Measurements from ENCODE around the gene ZNF160.
"Not testable (repeated sequence)": the region's sequence is repeated elsewhere in the genome, so short reads cannot be mapped to it uniquely, and the experiment has no call there.

The ZNF160 gene

DNA sequence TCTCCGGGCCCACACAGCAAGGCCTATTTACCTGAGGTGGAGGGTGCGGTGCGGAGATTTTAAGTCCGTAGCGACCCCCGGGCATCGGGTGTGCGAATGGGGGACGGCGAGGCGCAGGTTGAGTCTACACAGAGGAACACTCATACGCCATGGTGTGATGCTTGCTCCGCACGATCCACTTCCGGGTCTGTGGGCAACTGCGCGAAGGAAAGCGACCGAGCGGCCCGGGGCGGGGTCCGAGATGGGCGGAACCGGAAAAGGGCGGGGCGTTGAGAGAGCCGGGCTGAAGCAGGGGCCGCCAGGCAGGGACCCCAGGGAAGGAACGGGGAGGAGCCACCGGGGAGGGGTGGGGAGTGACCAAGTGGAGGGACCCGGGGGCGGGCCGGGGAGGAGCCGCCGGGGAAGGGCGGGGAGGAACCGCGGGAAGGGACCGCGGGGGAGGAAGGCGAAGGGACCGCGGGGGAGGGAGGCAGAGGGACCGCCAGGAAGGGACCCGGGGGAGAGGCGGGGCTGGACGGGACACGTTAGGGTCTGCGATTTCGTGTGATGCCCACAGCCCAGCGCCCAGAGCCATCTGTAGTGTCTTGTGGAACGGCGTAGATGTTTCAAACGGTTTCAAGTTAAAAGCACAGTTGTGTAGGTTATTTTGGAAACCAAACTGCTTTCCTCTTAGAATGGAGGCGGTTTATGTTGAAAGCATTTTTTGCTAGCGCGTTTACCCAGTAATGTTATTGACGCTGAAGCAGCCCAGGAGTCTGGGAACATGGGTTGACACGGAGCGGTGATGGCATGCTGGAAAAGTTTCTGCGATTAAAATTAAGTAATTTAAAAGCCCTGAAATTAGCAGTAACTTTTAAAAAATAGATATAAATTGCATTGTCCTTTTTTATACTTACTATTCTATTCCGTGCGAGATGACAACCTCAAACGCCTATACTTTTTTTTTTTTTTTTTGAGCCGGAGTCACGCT lies at the start of gene ZNF160:
ZNF160 (minus strand) TSS at position 189 of the 970 bp plus-strand sequence. CDS start 17,146 bp downstream, outside the sequence.
- peak; percentile 99 for DNase-seq

DNA sequence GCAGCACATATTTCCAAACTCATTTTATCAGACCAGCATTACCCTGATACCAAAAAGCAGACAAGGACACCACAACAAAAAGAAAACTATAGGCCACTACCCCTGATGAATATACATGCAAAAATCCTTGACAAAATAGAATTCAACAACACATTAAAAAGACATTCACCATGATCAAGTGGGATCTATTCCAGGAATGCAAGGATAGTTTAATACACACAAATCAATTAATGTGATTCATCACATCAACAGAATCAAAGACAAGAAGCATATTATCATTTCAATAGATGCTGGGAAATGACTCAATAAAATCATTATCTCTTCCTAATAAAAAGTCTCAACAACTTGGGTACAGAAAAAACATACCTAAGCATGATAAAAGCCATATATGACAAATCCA lies 44.4 kb upstream of the ZNF160 start:
- DNase-seq: no peak

DNA sequence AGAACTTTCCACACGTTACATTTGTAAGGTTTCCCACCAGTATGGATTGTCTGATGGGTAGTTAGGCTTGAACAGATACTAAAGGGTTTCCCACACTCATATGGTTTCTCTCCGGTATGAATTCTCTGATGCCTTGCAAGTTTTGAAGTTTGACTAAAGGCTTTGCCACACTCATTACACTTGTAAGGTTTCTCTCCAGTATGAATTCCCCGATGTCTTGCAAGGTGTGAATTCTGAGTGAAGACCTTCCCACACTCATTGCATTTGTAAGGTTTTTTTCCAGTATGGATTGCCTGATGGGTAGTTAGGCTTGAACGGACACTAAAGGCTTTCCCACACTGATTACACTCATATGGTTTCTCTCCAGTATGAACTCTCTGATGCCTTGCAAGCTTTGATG lies 37.1 kb upstream of the ZNF160 start:
- DNase-seq: no peak

GRCh38 chr19:53136432-53136831 lies 33.2 kb upstream of the ZNF160 start:
- DNase-seq: no peak

DNA sequence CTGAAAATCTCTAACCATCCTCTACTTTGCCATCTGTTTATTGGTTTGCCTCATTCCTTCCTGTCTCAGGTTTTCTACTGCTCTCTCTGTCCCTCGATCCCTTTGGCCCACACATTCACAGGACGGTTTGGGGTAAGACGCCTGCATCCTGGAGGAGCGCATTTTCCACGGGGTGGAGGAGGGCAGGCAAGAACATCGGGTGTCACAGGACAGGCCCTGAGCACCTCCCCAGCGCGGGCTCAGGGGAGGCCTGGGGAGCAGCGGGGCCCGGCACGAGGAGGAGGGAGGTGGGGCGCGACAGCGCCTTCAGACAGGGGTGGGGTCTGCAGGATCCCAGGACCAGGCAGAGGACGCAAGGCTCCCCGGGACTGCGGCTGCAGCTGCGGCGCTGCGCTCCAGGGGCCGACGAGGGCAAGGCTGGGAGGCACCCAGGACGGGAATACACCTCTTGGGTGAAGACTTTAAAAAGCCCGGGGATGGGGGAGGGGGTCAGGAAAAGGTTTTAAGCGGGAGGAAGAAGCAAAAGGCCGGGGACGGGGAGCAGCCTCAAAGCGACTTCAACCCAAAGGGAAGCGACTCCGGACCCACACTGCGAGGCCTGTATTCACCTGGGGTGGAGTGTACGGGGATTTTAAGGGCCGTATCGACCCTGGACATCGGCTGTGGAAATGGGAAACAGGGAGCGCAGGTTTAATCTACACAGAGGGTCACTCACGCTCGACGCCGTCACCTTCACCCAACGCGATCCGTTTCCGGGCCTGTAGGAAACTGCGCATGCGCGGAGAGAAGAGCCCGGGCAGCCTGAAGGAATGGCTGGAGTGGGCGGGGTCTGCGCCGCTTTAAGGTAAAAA lies 29.1 kb upstream of the ZNF160 start, which contains the start of gene ZNF415:
ZNF415 (minus strand) TSS at position 770 of the 851 bp plus-strand sequence. CDS start 10,234 bp downstream, outside the sequence.
- peak; percentile 40 for DNase-seq

GRCh38 chr19:53131727-53132126 lies 28.5 kb upstream of the ZNF160 start:
- DNase-seq: no peak

- DNase-seq: no peak
Observed at GRCh38 chr19:53131085-53131590, 27.9 kb upstream of the ZNF160 start.

DNA sequence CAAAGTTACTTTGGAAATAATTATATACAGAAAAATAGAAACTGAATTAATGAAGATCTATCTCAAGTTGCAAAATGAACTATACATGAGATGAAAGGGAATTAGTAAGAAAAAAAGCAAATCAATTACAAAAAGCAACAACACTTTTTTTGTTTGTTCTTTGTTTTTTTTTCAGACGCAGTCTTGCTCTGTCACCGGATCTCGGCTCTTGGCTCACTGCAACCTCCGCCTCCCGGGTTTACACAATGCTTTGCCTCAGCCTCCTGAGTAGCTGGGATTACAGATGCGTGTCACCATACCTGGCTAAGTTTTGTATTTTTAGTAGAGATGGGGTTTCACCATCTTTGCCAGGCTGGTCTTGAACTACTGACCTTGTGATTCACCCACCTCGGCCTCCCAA lies 27.3 kb upstream of the ZNF160 start:
- DNase-seq: no peak

DNA sequence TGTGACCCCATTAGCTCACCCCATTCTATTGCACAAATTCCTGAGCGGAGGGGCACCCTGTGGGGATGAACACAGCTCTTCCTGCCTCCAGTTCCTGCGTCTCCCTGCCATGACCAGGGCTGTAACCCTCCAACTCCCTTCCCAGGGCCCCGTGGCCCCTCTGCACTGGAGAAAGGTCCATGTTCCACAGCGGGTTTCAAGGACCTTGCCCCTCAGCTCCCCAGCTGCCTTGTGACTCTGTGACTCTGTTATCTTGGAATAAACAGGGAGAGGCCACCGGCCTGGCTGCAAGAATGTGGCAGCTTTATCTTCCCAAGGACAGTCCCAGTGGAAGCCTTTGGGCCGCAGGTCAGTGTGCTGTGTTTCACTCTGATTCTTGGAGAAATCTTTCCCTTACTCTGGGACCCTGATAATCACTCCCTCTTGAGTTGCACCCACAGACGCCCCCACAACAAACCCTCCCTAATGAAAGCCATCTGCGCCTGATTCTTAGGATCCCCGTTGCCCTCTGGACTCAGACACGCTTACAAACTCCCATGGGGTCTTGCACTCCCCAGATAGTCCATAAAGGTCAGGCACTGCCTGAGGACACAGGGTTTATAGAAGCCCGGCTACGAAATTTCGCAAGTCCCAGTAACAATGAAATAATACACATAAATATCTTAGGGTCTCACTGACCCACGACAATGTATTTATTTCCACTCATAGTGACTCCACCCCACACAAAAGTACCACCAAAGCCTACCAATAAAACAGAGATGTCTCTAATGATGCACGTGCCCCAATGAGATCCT lies 23.7 kb upstream of the ZNF160 start:
- not testable (repeated sequence) for DNase-seq

DNA sequence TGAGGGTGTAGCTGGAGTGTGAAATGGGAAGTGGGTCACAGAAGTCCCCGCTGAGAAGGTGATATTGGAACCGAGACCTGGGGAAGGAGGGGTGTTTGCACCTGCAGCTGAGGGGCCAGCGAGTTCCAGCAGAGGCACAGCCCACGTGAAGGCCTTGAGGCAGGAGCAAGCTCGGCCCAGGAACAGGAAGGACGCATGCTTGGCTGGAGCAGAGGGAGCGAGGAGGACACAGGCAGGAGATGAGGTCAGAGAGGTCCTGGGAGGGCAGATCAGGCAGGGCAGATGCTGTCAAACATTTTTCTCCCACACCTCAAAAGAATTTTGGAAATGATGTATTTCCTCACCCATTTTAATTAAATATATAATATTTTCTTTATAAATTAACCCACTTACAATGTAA lies 20.2 kb upstream of the ZNF160 start:
- no peak for DNase-seq

GRCh38 chr19:53112286-53112685 lies 9.1 kb upstream of the ZNF160 start:
- DNase-seq: no peak

- no peak for DNase-seq
Observed at GRCh38 chr19:53109527-53109926, 6.3 kb upstream of the ZNF160 start.

DNA sequence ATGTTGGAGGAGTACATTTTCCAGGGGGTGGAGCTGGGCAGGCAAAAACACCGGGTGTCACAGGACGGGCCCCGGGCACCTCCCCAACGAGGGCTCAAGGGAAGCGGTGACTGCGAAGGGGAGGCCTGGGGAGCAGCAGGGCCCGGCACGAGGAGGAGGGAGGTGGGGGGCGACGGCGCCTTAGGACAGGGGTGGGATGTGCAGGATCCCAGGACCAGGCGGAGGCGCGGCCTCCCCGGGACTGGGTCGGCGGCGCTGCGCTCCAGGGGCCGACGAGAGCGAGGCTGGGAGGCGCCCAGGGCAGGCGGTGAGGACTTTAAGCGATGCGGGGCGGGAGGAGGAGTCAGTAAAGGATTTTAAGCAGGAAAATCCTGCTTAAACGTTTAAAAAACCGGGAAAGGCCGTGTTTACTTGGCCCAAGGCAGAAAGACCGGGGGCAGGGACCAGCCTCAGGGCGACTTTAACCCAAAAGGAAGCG lies 427 bp downstream of the ZNF160 start:
- DNase-seq: peak; percentile 31

DNA sequence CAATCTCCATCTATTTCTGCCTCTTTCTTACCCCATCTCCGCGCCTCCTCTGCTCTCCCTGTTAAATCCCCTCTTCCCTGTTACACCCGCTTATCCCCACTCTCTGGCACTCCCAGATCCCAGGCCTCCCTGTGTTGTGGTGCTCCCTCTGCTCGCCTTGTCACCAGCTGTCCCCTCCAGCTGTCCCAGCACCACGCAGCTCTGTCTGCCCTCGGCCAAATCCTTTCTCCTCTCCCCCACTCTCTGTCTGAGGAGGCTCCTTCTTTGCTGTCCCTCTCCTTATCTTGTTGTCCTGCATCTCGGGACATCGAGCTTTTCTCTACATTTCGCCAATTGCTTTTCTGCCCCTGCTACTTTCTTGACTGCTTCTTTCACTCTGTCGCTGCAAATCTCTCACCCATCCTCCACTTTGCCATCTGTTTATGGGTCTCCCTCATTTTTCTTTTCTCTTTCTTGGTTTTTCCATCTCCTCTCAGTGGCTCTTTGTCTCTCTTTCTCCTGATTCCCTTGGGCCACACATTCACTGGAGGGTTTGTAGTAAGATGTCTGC lies 941 bp downstream of the ZNF160 start:
- no peak for DNase-seq

GRCh38 chr19:53101518-53101917 lies 1.7 kb downstream of the ZNF160 start:
- no peak for DNase-seq

- DNase-seq: not testable (repeated sequence)
Observed at GRCh38 chr19:53098570-53098969, 4.7 kb downstream of the ZNF160 start.

DNA sequence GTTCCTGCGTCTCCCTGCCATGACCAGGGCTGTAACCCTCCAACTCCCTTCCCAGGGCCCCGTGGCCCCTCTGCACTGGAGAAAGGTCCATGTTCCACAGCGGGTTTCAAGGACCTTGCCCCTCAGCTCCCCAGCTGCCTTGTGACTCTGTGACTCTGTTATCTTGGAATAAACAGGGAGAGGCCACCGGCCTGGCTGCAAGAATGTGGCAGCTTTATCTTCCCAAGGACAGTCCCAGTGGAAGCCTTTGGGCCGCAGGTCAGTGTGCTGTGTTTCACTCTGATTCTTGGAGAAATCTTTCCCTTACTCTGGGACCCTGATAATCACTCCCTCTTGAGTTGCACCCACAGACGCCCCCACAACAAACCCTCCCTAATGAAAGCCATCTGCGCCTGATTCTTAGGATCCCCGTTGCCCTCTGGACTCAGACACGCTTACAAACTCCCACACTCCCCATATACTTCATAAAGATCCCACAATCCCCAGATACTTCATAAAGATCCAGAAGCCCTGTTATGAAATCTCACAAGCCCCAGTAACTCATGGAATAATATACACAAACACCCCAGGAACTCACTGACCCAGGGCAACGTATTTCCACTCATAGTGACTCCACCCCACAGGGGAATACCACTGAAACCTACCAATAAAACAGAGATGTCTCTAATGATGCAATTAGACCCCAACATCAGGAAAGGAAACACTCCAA lies 6.1 kb downstream of the ZNF160 start:
- DNase-seq: not testable (repeated sequence)

- not testable (repeated sequence) for DNase-seq
Observed at GRCh38 chr19:53096579-53096978, 6.6 kb downstream of the ZNF160 start.

DNA sequence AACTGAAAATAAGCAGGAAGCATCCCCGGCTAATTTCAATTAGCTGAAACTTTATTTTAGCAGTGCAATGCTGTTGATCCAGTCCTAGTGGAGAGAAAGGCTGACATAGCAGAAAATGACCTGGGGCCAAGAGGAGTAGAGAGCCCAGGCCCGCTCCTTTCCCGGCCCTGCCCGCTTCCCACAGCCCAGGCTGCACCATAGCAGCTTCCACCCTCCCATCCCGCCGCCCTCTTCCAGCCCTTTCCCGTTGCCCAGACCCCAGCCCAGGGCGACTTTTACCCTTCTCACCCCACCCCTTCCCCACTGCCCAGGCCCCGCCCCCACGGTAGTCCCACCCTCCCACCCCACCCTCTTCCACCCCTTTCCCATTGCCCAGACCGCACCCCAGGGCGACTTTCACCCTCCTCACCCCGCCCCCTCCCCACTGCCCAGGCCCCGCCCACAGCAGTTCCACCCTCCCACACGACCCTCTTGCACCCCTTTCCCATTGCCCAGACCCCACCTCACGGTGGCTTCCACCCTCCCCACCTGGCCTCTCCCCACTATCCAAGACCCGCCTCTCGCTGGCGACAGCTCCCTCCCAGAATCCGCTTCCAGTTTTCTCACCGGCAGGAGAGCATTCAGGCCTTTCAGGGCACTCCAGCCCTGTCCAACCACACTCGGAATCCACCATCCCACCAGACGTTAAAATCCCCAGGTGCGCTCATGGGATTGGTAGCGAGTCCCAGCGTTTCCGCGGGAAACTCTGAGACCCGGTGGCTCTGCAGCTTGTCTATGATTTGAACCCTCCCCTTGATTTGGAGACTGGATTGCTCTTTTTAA lies 8.3 kb downstream of the ZNF160 start:
- DNase-seq: no peak

DNA sequence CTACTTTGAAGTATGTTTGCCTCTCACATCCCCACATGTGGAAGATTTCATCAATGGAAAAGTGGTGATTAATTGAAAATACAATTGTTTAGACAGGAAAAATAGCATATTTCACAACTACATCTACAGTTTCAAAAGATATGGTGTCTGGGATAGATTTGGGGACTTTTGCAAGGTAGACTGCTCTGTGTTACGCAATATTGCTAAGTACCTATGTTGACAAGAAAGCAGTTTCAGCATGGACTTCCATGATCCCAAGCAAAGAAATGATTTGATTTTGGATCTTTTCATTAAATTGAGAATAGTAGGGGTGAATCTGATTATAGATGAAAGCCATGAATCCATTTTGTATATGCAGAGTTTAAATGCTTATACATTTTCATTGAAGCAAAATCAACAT lies 10.5 kb downstream of the ZNF160 start:
- DNase-seq: no peak

All from stimulated activated CD4-positive, alpha-beta T cell treated with anti-CD3 and anti-CD28 coated beads, Interleukin-4, amount 100 ng/mL, for 1 hour (primary cell).